GM19395 (cell line): Measurements from ENCODE around the gene ASAP2.

Experiments used
- ATAC-seq: cut with Tn5 transposase; IDR thresholded peaks from one replicate; pipeline ENCODE4 v1.9.1; 2021; ENCODE audit warnings: mild to moderate bottlenecking, moderate library complexity; ENCODE audit not compliant: unreplicated experiment

ASAP2 gene

DNA sequence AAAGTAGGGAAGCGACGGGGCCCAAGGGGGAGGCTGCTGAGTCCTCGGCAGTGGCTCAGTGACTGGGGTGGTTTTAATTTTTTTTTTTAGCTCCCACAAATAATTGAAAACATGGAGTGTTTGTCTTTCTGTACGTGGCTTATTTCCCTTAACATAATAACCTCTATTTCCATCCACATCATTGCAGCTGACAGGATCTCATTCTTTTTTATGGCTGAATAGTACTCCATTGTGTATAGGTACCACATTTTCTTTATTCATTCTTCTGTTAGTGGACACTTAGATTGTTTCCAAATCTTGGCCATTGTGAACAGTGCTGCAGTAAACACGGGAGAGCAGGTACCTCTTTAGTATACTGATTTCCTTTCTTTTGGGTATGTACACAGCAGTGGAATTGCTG is 65.1 kb downstream of the ASAP2 start:
- no peak for ATAC-seq

DNA sequence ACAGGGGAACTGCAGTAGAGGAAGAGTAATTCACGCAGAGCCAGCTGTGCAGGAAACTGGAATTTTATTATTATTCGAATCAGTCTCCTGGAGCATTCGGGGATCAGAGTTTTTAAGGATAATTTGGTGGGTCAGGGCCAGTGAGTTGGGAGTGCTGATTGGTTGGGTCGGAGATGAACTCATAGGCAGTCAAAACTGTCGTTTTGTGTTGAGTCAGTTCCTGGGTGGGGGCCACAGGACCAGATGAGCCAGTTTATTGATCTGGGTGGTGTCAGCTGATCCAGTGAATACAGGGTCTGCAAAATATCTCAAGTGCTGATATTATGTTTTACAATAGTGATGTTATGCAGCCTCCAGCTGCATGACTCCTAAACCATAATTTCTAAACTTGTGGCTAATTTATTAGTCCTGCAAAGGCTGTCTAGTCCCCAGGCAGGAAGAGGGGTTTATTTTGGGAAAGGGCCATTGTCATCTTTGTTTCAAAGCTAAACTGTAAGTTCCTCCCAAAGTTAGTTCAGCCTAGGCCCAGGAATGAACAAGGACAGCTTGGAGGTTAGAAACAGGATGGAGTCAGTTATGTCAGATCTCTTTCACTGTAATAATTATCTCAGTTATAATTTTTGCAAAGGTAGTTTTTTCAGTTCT is 67.0 kb downstream of the ASAP2 start:
- no peak for ATAC-seq

DNA sequence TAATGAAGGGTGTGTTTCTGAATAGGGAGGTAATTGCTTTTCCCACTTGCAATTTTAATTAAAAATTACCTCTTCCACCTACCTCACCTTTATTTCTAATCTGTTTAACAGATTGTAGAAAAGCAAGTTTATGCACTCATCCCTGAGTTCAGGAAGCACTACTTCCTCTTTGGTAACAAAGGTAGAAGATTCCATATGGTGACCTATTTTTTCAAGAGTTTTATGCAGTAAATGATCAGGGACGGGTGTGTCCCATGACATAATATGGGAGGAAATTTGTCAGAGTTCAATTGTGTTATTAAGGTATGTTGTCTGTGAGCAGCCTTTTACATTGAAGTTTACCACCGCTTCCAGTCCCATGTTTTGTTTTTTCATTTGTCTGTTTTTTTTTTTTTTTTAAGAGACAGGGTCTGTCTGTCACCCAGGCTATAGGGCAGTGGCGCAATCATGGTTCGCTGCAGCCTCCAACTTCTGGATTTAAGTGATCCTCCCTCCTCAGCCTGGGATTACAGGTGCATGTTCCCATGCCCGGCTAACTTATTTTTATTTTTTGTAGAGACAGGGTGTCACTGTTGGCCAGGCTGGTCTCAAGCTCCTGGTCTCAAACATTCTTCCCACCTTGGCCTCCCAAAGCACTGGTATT is 68.2 kb downstream of the ASAP2 start:
- no peak for ATAC-seq

DNA sequence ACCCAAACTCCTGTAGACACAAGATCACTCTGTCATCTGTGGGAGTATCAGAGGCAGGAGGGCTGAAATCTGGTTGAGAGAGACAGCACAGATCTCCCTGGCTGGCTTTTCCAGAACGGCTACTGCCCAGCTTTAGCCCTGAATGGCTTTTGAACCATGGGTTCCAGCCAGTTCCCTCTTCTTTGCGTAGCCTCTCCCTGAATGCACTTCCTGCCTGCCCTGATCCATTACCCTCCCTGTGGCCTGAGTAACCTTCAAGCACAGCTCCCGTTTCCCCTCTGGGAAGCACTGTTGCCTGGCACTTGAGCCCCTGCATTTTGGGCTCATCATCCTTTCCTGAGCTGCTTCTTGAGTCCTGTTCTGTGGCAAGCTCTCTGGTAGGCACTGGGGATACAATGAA is 68.8 kb downstream of the ASAP2 start:
- ATAC-seq, result no peak

DNA sequence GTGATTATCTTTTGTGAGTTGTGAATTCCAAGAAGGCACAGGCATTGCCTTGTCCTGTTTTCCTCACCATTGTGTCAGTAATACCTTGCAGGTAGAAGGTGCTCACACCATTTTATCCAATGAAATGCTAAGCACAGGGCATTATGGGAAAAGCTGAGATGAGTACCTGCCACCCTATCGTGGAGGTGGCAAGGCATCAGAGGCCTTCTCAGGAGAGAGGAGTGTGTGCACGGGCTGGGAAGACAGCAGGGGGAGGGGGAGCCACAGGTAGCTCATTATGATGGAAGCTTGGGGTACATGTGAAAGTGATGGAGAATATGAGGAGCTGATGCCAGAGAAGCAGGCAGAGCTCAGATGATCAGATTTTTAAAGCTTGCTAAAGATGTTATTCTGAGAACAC is 69.5 kb downstream of the ASAP2 start:
- ATAC-seq, result no peak

DNA sequence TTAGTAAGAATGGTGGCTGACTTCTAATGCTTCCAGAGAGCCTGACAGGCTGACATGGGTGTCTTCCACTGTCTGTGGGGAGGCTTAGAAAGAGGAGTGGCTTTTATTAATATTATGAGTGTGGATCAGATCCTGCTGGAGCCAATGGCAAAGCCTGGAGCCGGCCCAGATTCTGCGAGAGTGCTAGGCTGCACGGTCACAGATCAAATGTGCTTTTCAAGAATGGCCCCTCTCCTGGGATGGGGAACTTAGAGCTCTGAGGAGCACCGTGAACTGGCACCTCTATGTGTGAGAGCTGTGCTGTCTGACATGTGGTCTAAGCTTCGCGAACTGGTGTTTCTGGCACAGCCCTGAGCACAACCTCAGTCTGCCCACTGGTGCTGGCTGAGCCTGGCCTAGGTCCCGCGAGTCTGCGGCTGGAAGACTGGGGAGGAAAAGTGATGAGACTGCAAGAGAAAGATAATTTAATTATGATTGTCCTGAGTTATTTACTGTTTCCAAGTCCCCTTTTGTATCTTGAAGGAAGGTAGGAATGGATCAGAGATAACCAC is 70.4 kb downstream of the ASAP2 start:
- no peak for ATAC-seq

DNA sequence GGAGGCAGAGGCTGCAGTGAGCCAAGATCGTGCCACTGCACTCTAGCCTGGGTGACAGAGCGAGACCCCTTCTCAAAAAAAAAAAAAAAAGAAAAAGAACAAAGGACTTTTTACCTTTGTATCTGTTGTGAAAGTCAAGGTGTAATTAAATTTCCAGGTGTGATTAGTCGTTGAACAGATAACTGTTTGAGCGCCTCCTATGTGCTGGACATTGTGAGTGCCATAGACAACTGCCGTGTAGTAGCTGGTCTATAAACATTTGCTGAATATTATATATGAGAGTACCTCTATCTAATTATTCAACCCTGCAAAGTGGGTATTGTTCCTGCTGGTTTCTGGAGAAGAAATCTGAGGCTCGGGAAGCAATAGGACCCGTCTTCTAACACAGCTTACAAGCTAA is 71.8 kb downstream of the ASAP2 start:
- ATAC-seq, result no peak

DNA sequence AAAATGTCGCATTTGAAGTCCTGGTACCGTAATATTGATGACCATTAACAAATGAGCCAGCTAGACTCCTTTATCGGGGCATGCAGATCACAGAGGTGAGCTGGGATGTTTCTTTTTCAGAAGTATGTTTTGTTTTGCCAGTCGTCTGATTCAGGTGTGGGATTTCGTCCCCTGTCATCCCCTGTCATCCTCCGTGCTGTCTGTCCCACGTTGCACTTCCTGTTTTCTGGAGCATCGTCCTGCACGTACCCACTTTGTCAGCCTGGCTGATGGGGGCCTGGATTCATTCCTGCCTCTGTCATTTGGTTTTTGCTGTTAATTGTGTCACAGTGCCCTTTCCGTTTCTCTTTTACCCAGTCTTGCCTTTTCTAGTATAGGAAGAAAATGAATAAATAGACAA is 72.8 kb downstream of the ASAP2 start:
- ATAC-seq, result no peak

DNA sequence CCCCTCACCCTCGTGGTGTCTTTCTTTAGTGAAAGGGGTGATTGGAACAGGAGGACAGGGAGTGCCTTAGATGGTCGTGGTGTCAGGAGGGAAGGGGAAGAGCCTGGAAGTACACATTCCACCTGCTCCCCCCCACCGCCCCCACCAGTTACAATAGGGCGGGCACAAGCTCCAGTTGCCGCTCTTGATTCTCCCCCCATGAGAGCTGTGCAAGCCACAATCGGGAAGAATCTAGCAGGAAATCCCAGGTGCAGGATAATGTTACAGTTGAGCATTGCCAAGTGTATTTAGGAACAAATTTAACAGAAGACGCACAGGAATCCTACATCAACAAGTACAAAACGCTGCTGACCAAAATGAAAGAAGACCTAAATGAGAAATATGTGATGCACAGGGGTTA is 73.6 kb downstream of the ASAP2 start:
- no peak for ATAC-seq

DNA sequence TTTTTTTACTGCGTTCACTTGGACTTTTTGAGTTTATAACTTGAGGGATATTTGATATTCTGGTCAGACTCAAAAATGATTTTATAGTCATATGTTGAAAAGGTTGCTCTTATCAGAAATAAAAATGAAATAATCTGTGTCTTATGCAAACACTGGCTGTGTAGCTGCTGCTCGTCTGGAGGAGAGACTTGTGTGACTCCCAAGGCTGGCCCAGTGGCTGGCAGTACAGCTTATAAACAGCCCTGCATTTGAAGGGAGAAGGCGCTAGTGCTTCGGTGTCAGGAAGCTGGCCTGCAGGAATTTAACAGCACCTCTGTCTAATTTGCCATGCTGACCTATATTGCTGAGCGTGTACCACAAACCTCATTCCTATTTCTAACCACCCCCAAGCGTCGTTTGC is 74.5 kb downstream of the ASAP2 start:
- ATAC-seq, result no peak

DNA sequence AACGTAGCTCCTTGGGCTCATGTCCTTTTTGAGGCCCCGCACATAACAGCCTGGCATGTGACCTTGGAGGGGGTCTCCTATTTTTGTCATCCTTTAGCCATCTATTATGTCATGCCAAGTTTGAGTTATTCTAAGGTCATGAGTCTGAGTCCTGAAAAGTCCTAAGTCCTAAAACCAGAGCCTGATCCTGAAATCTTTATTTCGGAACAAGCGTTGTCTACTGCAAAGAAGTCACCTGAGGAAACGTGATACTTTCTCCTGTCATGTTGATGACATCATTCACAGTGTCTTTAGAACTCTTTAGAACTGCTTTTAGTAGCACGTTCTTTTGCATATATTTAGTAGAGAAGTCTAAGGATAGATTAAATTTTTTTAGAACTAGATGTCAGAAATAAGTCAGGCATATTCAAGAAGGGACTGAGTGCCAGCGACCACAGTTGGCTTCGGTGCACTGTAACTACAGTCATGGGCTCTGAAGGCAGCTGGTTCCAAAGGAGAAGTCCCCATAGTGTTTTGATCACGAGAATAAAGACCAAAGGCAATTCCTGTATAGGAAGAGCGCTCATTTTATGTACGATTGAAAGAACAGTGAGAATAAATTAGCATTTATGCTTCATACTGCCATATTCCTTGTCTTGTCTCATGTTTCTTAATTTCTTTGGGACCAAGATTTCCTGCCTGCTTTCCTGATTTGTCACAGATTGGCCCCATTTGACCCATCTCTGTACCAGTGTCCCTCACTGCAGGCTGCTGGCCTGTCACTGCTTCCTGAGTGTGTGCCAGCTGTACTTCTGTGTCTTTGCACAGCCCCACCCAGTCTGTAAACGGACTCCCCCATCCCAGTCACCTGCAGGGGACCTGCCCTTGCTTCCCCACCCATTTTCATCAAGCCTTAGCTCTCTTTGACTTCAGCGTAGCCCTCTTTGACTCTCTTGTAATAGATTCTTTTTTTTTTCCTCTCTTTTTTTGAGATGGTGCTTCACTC is 75.8 kb downstream of the ASAP2 start:
- ATAC-seq, result no peak

DNA sequence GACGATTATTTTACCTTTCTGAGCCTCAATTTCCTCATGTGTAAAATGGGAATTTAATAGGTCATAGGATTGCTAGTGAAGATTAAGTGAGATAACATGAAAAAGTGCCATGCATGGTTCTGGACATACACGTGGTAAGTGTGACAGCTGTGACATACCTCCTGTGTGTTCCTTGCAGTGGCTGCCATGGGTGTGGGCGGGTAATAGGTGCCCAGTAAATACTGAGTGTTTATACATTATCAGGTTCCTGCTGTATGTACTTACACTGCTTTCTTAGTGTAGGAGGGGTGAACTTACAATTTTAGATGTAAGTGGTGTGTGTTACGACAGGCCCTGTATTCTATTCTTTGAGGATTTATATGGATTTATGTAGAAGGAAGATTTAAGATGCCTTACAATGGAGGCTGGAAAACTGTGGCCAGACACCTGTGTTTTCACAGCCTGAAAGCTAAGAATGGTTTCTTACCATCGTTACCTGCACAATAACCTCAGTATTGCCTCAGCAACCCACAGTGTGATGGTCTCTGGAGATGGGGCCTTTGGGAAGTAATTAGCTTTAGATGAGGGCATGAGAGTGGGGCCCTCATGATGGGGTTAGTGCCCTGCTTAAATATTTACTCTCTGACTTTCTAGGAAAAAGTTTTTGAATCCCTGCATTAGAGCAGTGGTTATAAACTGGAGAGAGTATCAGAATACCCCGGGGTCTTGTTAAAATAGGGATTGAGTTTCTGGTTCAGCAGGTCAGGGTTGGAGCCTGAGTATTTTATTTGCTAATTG is 78.1 kb downstream of the ASAP2 start:
- ATAC-seq, result no peak

DNA sequence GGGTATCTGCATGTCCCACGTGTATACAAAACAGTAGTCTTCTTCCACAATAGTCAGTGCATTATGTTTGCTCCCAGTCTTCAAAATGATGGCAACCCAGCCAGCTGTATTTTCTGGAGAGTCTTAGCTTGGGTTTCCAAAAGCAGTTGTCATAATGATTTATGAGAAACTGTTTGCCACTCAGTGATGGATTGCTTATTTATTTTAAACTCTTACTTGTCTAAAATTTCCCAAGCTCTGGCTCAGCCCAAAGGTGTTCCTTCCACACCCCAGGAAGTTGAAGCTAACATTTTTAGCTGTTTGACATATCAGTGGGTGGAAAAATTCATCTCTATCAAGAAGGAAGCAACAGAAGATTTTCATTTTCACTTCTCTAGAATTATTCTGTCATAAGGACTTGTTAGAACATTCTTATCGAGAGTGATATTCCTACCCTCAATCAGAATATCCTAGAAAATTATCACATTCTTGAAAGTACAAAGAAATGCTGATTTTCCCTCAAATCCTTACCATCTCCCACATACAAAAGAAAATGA is 78.8 kb downstream of the ASAP2 start:
- ATAC-seq, result no peak

DNA sequence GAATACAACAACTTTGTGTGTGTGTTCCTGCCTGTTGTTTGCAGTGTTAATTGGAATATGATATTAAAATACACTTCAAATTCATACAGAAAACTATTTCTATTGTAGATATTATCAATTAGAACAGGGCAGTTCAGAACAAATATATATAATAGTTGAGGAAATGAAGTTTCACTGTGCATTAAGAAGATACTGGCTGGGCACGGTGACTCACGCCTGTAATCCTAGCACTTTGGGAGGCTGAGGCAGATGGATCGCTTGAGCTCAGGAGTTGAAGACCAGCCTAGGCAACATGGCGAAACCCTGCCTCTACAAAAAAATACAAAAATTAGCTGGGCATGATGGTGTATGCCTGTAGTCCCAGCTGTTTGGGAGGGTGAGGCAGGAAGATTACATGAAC is 79.3 kb downstream of the ASAP2 start:
- ATAC-seq, result no peak

DNA sequence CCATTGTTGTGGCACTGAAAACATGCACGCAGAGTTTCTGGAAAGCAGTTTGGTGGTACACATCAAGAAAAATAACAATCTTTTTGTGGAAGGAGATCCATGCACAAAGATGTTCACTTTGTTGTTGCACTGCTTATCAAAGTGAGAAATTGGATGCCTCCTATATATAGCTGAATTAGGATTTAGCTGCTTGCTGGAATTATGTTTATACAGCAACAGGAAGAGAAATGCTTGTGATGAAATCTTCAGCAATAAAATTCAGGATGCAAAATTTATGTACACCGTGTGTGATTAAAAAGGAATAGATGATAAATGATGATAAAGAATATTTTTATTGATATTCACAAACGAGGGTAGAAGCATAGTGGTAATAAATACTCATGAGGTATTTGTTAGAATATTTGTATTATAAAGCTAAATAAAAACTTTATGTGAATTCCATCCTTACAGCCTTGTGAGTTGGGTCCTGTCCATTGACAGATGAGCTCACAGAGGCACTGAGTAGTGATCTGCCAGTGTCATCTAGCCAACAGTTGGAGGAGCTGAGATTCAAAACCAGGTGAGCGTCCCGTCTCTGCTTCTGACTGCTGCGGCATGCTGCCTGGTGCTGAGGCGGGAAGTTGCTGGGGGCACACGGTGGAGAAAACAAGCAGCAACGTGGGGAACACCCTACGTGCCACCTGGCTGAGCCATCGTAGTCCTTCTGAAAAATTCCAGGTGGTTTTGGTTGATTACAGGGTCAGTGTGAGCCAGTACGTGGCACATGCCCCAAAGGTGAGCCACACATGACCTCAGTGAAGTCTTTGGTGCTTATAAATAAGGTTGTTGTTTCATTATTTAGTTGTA is 80.2 kb downstream of the ASAP2 start:
- no peak for ATAC-seq

DNA sequence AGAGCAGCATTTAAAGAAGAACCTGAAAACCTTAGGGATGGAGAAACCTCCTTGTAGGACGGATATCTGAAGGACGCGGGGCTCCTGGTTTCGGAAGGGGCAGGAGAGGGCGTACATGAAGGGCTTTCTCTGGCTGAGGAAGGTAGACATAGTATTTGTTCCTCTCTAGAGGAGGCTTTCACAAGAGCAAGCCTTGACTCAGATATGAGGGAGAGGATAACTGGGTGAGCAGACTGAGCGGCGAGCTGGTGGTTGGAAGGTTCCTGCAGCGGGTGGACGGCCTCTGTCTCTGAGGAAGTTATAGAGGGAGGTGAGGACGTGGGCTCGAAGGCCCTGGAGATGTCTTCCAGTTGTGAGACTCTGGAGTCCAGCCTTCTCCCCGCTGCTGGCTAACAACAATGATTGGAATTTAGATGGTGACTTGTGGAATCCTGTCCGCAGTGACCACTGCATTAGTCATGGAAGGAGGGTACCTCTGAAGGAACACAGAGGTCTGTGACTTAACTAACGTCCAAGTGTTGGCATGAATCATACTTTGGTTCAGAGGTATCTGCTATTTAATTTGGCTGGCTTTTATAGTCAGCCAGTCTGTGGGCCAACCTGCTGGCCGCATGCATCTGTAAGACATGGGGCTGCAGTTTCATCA is 80.9 kb downstream of the ASAP2 start:
- ATAC-seq, result no peak

DNA sequence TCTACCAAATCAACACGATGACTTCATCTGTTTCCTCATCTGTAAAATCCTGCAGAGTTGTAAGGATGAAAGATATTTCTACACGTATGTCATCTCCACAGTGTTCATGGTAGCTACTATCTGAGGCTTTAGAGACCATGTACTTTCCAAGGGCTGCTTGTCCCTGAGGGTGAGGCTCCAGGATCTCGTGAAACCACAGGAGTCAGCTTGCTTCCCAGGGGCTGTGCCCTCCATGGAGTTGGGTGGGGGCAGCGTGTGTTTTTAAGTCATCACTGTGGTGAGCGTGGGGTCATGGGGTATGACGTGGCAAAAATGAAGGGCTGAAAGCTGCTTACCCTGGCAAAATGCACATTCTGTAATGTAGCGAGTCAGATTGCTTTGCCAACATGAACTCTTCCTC is 81.6 kb downstream of the ASAP2 start:
- no peak for ATAC-seq

DNA sequence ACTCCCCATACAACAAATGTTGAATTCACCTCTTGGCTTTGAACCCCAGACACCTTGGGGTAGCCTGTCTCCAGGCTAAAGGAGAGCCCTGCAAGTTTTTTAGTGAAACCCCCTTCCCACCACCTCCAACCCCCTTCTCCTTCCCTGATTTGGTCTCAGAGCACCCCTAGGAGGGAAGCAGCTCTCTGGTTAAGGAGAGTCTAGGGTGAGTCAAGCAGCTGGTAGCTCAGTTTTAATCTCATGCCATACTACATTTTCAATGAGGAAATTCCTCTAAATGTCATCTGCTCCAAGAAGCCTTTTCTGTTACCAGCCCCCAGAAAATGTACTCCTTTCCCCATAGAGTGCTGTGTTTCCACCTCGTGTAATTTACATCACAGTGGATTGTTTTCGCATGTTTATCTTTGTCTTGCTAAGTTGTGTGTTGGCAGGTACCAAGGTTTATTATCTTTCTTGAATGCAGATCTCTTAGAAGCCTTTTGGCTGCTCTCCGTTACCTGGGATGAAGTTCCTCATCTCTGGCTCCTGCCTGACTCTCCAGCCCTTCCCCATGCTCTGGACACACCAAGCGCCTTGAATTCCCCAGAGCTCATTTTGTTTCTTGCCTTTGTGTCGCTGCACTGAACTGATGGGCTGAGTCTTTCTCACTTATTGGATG is 82.2 kb downstream of the ASAP2 start:
- ATAC-seq, result no peak

DNA sequence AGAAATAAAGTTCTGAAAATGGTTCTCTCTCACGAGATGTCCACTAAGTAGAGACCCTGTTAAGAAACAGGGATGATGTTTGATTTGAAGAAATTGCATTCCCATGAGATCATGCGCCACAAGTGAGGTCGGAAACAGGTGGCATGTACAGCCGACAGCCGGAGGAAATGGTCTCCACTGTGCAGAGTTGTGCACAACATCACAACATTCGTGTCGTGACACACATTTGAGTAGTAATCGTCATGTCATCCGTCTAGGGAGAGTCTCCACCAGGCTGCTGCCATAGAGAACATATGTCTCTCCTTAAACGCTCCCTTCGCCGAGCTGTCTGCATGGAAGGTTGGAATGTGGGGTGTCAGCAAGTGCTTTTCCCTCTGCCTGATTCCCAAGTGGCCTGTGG is 84.7 kb downstream of the ASAP2 start:
- ATAC-seq, result no peak
